GM18873 (cell line): ENCODE measurements around the gene MTCH1.

Experiments used
- ATAC-seq: cut with Tn5 transposase; IDR thresholded peaks from one replicate; pipeline ENCODE4 v1.9.1; 2021; ENCODE audit warnings: mild to moderate bottlenecking, moderate library complexity, moderate number of reproducible peaks; ENCODE audit not compliant: unreplicated experiment, low FRiP score

The MTCH1 gene, protein sequence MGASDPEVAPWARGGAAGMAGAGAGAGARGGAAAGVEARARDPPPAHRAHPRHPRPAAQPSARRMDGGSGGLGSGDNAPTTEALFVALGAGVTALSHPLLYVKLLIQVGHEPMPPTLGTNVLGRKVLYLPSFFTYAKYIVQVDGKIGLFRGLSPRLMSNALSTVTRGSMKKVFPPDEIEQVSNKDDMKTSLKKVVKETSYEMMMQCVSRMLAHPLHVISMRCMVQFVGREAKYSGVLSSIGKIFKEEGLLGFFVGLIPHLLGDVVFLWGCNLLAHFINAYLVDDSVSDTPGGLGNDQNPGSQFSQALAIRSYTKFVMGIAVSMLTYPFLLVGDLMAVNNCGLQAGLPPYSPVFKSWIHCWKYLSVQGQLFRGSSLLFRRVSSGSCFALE

DNA sequence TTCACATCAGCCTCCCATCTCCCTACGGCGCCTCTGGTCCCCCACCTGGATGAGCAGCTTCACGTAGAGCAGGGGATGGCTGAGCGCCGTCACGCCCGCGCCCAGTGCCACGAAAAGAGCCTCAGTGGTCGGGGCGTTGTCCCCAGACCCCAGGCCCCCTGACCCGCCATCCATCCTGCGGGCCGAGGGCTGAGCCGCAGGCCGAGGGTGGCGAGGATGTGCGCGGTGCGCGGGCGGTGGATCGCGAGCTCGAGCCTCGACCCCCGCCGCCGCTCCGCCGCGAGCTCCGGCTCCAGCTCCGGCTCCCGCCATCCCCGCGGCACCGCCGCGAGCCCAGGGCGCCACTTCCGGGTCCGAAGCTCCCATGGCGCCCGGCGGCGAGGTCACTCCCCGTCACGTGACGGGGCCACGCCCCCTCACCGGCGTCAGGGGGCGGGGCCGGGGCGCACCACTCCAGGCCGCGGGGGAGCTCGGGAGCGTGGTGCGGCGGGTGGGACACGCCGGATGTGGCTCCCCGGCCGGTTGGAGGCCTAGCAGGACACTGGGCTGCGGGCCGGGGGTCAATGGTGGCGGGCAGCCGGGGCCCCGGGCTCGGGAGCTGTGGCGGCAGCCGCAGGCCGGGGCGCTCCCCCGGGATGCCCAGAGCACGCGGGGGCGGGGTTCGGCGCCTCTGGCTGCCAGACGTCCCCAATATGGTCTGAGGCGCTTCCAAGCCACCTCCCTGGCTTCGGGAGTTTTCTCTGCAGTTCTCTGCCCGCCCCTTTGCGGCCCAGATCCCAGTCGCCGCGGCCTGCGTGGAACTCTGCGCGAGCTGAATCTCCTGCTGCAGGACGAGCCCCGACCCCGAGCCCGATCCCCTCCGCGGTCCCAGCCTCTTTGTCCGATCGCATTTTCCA lies at the start of gene MTCH1:
Gene MTCH1 (minus strand): TSS at position 389 of the 896 bp plus-strand sequence. CDS start 23 bp downstream, at position 366.
- ATAC-seq, result peak; percentile 61

DNA sequence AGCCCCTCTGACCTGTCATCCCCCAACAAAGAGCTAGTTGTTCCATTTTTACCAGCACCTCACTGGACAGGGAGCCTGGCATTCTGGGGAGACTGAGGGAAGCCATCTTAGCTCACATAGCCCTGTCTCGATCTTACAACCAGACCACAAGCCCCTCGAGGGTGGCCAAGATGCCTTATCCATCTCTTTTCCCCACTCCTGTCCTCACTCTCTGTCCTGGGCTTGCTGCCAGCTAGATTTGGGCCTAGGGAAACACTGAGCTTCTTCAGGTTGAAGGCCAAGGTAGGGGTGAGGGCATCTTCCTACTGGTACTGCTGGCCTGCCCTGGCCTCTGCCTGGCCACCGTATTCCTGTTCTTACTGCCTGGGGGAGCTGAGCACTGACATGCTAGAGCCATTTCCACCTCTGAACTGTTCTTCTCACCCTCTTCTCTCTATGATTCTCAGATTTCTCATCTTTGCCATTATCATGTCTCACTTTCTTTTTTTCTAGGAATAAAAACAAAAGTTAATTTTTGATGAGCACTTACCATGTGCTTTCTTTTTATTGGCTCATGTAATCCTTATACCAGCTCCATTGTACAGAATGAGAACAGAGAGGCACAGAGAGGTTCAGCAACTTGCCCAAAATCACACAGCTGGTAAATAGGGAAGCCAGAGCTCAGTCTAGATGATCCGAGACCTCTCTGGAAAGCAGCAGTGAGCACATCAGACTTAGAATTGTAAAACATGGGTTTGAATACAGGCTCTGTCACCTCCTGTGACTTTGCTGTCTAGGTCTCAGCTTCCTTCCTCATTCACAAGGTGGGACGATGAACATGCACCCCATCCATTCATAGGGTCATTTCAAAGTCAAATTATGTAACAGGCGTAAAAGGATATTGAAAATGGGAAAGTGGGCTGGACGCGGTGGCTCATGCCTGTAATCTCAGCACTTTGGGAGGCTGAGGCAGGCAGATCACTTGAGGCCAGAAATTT lies 48.1 kb upstream of the MTCH1 start:
- ATAC-seq, result no peak

DNA sequence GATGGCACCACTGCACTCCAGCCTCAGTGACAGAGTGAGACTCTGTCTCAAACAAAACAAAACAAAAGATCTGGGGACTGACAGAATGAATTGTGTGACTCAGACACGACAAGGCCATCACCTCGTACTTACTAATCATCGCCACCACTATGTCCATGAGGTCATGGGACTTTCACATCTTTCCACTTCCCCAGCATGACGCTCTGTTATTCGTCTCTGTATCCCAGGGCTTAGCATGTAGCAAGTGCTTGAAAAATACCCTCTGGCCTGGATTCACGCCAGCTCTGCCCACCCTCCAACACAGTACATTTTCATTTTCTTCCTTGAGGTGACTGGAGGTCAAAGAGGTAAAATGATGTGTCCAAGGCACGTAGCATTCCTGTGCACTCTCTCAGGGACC lies 47.3 kb upstream of the MTCH1 start:
- ATAC-seq, result no peak

DNA sequence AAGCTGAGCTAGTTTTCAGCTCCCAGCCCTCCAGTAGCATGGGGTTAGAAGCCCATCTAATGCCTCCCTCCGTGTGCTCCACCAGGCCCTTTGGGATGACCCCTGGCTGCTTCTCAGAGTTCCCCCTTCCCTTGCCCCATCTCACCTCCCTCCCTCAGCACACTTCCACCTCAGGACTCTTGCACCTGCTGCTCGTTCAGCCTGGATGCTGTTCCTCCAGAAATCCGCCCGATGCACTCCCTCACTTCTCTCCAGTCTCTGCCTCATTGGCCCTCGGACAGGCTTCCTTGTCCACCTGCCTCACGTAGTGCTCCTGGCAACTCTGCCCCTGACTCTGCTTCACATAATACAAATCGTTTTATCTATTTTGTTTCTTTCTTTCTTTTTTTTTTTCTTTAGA lies 46.2 kb upstream of the MTCH1 start:
- ATAC-seq, result no peak

DNA sequence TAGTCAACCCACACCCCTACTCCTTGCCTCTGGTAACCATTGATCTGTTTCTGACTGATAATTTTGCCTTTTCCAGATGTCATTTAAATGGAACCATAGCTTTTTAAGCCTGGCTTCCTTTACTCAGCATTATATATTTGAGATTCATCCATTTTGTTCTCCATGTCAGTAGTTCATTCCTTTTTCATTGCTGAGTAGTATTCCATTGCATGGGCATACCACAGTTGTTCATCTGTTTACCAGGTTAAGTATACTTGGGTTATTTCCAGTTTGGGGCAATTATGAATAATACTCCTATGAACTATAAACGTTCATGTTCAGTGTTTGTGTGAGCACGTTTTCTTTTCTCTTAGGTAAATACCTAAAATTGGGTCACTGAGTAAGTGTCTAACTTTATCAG lies 44.6 kb upstream of the MTCH1 start:
- ATAC-seq, result no peak

DNA sequence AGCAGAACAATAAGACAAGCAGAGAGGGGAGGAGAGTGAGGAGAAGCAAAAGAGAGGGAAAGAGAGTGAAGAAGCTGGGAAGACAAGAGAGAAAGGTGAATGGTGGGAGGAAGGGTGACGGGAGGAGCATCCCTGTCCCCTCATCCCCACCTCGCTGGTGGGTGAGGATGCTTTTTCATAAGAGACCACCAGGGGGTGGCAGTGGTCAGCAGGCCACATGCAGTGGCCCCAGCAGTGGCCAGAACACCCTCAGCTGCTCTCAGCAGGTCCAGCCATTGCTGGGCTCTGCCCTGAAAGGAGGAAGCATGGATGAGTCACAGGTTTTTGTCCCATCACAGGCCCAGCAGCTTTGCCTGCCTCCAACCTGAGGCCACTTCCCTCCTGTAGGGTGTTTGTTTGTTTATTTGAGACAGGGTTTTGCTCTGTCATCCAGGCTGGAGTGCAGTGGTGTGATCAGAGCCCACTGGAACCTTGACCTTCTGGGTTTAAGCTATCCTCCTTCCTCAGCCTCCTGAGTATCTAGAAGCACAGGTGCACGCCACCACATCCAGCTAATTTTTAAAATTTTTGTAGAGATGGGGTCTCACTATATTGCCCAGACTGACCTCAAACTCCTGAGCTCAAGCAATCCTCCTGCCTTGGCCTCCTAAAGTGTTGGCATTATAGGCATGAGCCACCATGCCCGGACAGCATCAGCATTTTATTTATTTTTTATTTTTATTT lies 43.4 kb upstream of the MTCH1 start:
- no peak for ATAC-seq

DNA sequence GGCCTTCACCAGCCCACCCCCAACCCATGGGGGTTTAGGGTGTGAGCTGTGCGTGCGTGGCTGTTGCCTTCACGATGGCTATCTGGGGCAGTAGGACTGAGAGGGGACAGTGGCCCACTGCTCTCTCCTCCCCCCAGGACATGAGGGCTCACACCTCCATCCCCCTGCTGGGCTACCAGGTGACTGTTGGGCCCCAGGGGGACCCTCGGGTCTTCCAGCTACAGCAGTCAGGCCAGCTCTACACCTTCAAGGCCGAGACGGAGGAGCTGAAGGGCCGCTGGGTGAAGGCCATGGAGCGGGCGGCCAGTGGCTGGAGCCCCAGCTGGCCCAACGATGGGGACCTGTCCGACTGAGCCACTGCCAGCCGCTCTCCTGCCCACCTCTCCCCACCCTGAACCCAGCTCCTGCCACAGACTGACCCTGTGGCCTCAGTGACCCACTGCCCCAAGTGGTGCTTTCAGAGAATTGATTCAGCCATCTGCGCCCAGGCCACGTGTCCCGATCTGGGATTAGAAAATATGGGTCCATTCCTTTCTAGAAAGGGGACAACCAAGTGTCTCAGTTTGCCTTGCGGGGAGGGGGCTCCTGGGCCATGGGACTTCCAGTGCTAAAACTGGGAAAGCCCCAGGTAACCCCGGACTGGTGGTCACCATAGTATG lies 41.9 kb upstream of the MTCH1 start:
- ATAC-seq, result no peak

DNA sequence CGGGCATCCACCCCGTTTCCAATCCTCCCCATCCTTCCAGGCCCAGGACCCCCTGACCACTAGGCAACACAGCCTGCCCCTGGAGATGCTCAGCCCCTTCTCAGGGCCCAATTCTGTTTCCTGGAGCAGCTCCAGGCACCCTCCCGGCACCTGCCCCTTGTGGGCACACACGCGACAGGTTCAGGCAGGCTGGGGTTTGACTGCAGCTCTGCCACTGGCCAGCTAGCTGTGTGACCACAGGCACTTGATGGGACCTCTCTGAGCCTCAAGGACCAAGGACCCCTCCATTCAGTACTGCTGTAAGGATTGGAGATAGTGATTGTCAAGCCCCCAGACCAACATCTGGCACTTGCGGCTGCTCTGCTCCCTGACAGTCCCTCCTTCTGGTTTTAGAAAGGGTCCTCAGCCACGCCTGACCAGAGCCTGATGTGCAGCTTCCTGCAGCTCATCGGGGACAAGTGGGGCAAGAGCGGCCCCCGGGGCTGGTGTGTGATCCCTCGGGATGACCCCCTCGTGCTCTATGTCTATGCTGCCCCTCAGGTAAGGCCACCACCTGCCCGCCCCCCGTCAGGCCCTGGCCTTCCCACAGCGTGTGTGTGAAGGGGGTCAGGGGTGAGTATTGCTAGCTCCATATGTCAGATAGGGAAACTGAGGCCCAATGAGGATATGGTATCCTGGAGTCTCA lies 41.2 kb upstream of the MTCH1 start:
- no peak for ATAC-seq

DNA sequence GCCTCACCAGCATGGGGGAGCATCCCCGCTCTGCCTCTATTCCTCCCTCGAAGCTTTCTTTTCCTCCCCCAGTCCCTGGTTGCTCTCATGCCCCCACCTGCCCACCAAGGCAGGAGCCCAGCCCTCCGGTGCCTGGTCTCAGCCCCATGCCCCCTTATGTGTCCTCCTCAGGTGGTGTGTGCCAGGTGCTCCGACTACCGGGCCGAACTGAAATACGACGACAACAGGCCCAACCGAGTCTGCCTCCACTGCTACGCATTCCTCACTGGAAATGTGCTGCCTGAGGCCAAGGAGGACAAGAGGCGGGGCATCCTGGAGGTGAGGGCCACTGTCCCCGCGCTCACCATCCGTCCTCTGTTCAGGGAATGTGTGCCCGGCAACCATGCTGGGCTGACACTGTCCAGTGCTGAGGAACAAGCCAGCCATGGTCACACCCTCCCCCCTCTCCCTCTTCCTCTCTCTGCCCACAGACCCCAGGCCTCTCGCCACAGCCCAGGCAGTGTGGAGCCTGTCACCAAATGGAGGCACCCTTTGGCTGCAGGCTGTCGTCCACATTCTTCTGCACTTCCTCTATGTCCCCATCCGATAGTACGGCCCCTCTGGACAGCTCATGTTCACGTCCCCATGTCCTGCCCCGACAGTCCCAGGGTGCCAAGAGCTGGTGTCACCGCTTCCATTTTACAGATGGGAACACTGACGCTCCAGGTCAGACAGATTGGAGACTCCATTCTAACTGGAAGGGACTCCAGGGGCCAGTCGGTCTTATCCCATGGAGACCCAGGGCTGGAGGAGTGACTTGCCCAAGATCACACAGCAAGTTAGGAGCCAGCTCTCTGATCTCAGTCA lies 39.8 kb upstream of the MTCH1 start:
- ATAC-seq, result no peak

DNA sequence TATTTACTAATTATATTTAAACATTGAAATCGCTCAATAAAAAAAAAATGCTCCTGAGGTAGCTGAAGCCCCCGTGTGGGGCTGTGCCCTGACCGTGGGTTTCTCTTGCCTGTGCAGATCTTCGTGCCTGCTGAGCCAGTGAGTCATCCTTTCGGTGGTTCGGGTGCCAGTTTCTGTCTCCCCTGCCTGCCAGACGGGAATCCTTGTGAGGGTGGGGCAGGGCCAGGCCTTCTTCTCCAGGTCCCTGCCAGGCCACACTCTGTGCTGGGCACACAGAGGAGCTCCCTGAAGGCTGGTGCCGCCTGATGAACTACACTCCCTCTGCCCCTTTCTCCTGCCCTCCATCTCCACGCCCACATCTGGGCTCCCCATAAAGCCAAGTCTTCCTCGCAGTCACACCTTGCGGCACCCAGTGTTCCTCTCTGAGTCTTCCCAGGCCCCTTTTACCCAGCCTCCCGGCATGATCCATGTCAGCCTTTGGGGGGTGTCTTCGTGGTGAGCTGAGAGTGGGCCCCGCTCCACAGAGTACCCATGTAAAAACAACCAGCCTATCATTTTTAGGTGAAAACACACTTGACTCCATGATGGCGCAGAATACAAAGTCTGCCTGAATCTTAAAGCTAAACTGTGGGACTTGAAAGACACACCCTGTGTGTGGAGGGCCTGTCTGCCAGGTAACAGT lies 38.8 kb upstream of the MTCH1 start:
- no peak for ATAC-seq

DNA sequence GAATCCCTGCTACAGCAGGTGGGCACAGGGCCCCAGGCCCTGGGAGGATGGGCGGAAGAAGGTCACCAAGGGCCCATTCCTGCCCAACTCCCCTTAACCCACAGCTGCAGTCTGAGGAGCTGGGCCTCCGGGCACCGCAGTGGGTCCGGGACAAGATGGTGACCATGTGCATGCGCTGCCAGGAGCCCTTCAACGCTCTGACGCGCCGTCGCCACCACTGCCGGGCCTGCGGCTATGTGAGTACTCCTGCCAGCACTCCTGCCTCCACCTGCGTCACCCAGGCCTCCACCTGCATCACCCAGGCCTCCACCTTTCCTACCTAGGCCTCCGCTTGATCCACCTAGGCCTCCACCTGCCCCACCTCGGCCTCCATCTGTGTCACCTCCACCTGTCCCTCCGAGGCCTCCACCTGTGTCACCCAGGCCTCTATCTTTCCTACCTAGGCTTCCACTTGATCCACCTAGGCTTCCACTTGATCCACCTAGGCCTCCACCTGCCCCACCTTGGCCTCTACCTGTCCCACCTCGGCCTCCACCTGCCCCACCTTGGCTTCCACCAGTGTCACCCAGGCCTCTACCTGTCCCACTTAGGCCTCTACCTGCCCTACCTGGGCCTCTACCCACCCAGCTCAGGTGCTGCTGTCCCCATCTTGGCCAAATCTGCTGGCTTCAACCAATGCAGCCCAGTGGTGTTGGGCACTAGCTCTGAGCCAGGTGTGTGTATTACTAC lies 36.3 kb upstream of the MTCH1 start:
- no peak for ATAC-seq

DNA sequence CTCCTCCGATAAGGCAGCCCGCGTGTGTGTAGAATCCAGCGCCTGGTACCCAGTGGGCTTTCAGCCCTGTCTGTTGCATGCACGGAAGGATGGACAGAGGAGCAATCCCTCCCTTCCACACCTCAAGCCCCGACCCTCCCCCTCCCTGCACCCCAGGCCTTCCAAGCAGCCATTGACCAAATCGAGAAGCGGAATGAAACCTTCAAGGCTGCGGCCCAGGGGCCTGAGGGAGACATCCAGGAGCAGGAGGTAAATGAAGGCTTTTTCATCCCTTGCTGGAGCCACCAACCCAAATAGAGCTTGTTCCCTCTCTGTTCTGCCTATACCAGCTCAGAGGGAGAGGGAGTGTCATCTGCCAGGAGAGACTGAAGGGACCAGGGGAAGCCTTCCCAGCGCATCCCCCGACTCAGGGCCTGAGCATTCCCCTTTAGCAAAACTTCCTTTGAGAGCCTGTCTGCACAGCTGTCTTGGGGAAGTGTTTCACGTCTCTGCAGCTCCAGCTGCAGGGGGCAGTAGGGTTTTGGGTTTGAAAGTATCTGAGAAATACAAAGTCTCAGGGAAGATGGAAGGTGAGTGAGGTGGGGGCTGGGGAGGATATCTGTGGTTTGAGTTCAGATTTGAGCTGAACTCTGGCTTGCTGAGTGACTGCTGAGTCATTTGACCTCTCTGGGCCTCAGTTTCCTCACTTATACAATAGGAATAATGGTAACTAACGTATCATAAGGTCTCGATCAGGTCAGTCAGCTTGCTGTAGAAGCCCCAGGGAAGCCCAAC lies 35.5 kb upstream of the MTCH1 start:
- ATAC-seq, result no peak

DNA sequence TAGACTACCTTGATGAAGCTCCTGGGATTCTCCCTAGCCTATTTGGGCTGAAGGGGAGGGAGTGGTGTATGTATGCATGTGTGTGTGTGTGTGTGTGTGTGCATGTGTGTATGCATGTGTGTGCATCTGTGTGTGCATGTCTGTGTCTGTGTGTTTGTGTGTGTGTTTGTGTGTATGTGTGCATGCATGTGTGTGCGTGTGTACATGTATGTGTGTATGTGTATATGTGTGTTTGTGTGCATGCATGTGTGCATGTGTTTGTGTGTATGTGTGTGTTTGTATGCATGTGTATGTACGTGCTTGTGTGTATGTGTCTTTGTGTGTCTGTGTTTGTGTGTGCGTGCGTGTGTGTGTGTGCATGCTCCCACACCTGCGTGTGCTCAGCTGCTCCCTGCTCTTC lies 34.8 kb upstream of the MTCH1 start:
- ATAC-seq, result no peak

DNA sequence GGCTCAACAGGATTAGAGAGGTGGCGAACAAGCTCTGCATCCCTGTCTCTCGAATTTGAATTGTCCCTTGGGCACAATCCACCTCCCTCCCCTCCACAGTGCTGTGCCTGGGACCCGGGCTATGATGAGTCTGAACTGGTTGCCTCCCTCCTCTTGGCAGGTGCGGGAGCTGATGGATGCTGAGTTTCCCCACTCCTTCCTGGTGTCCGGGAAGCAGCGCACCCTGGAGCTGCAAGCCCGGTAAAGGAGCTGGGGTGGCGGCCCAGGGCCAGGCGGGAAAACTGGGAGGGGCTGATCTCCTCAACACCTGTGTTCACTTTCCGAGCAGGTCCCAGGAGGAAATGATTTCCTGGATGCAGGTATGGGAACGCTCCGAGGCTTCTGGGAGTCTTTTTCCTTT lies 34.4 kb upstream of the MTCH1 start:
- ATAC-seq, result no peak

DNA sequence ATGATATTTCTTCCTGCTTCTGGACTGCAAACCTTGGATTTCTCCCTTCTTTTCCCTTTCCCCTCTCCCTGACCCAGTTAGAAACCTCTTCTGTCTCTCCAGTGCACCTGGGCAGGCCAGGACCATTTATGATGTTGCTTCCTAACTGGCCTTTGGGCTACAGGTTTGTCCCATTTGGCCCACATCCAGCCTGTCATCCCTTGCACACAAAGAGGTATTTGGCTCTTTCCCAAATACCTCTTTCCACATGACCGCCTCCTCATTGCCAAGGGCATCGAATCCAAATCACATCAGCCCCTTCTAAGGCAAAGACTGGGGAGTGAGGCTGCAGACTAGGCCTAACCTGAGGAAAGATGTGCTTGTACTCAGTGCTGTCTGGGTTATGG lies 33.1 kb upstream of the MTCH1 start:
- no peak for ATAC-seq
